GM21447 (cell line): ENCODE results near the gene SLC34A2.

Experiments used
- ATAC-seq: cut with Tn5 transposase; IDR thresholded peaks from one replicate; pipeline ENCODE4 v1.9.1; 2021; ENCODE audit not compliant: unreplicated experiment

SLC34A2 gene

DNA sequence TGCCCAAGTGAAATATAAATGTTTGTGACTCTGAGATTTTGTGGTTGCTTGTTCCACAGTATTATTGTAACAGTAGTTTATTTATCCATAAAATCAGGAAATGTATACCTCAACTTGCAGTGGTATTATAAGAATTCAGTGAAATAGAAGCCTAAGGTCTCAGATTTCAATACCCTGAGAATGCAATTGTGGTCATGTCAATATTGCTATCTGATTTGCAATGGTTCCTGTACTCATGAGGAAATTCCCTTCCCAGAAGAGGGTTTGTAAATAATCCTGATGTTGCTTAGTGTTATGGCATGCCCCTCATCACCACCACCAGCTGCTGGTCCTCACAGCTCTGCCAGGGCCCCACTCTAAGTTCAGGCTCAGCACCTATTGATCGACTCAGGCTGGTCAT is 67.8 kb downstream of the SLC34A2 start:
- ATAC-seq, result no peak

DNA sequence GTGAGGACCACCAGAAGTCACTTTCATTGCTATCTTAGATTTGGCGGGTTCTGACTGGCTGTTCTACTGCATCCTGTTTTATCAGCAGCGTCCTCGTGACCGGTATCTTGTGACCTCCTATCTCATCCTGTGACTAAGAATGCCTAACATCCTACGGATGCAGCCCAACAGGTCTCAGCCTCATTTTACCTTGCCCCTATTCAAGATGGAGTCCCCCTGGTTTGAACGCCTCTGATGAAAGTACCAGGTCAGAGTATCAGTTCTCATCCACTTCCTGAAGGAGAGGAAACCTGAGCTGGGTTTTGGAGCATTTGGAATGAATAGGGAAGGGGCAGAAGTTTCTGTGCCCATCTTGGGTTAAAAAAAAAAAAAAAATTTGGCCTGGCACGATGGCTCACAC is 70.2 kb downstream of the SLC34A2 start:
- ATAC-seq, result no peak

DNA sequence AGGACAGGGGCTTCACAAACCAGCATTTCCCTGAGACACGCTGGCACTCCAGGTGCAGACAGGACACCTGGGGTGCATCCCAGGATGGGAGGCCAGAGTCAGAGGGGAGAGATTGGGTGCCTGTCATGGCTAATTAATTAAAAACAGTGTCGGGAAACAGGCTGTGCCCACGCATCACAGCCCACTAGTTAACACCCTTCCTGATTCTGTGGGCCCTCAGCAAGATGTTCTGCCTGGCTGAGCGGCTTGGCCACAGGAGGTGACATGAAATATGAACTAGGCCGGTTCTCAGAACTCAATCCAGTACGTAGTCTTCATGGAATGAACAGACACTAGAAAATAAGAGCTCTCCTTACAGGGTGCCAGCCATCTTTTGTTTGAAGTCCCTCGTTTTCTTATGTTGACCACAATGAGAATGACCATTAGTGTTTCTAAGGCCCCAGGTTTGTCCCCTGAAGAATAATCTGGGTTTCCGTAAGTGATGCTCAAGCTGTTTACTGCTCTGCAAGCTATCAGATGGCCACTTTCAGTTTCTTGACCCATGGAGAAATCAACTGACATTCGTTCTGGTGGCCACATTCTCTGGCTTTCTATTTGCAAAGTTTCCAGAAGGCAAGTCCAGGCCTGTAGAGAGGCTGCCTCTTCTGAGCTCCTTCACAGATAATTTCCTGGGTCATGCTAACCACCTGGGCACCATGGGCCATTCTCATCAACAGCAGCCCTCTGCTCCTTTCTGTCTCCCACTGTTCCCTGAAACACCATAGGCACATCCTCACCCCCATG is 72.3 kb downstream of the SLC34A2 start:
- no peak for ATAC-seq
